Thoracic aorta (tissue), 2 donors: ENCODE results near the gene GSDME. TPM values are rescaled to one million over a fixed set of nuclear protein-coding genes. Genes with fewer than 3 reads are reported as not detected.

Experiments
- ATAC-seq: fragments of 150-250 bp; one replicate; pipeline ENCODE4 v1.8.0; 2017; ENCODE audit warnings: low read depth; ENCODE audit not compliant: insufficient number of reproducible peaks, low FRiP score
- DNase-seq: peaks from one replicate; pipeline ENCODE4 v3.0.0-alpha.2; 2020; ENCODE audit warnings: low spot score
- H3K27ac ChIP-seq, 2 donors: fragments of 200-600 bp; sonication (generic); 1 replicate in 1 of 2; 2 replicates in 1 of 2; pipeline ENCODE4 v1.5.1; 2016; ENCODE audit warnings: mild to moderate bottlenecking in 2 of 2, moderate library complexity in 2 of 2
- H3K27me3 ChIP-seq: fragments of 200-600 bp; sonication (generic); replicated peaks from 2 replicates; pipeline ENCODE4 v1.6.0; 2016; ENCODE audit warnings: mild to moderate bottlenecking; ENCODE audit not compliant: insufficient read depth
- H3K36me3 ChIP-seq: fragments of 200-600 bp; sonication (generic); one replicate; pipeline ENCODE4 v1.5.1; 2016
- H3K4me1 ChIP-seq, 2 donors: fragments of 200-600 bp; sonication (generic); 1 replicate in 1 of 2; 2 replicates in 1 of 2; pipeline versions ENCODE4 v1.5.1 to v1.6.0; 2016; ENCODE audit warnings: low read depth in 2 of 2, mild to moderate bottlenecking in 1 of 2; ENCODE audit not compliant: control insufficient read depth in 1 of 2
- H3K4me3 ChIP-seq: fragments of 200-600 bp; sonication (generic); 2 replicates; pipeline ENCODE4 v1.5.1; 2016; ENCODE audit warnings: mild to moderate bottlenecking
- H3K9me3 ChIP-seq: fragments of 200-600 bp; sonication (generic); 2 replicates; pipeline ENCODE4 v1.5.1; 2016
- CTCF ChIP-seq: fragments of 200-600 bp; sonication (generic); IDR thresholded peaks from one replicate; pipeline ENCODE4 v1.5.1; 2019; ENCODE audit warnings: antibody characterized with exemption
- total RNA-seq, 2 donors: library from RNA; depleted of rRNA; stranded (reverse); fragments of >200 nt; gene quantifications; one replicate each; pipeline versions ENCODE4 v1.1.0 to v1.2.3, GENCODE V29; 2016

GSDME gene
- total RNA-seq, 2 donors from 2014 or later = 7.3 to 21.7 TPM

GRCh38 chr7:24697416-24697815, 59.8 kb downstream of the GSDME start:
- H3K9me3 ChIP-seq = no peaks in the 10 kb centered on the region
- ATAC-seq = no peak
- no peak overlapping the region for H3K4me3 ChIP-seq
- no peaks in the 10 kb centered on the region for H3K27me3 ChIP-seq
- H3K27ac ChIP-seq = no peak overlapping the region
- TF ChIP-seq CTCF = no peak
- no peak for DNase-seq
- no peaks in the 10 kb centered on the region for H3K36me3 ChIP-seq
- H3K4me1 ChIP-seq = peaks cover 5 to 20% of the 10 kb centered on the region in 2 donors

GRCh38 chr7:24692592-24692991, 64.7 kb downstream of the GSDME start:
- no peaks in the 10 kb centered on the region for H3K9me3 ChIP-seq
- no peaks in the 10 kb centered on the region for H3K27me3 ChIP-seq
- H3K4me1 ChIP-seq = no peaks in the 10 kb centered on the region
- ATAC-seq = no peak
- no peak for DNase-seq
- no peak overlapping the region for H3K4me3 ChIP-seq
- no peak for TF ChIP-seq CTCF
- H3K27ac ChIP-seq = no peak overlapping the region
- H3K36me3 ChIP-seq = no peaks in the 10 kb centered on the region

GRCh38 chr7:24690251-24690650, 67.0 kb downstream of the GSDME start:
- DNase-seq (no peak), ATAC-seq (no peak)
- Histone ChIP-seq H3K36me3 (no peaks in the 10 kb centered on the region), H3K4me3 (no peak overlapping the region), H3K4me1 (no peaks in the 10 kb centered on the region), H3K9me3 (no peaks in the 10 kb centered on the region), H3K27me3 (no peaks in the 10 kb centered on the region), H3K27ac (no peak overlapping the region)
- no peak for TF ChIP-seq CTCF

- H3K36me3 ChIP-seq = no peaks in the 10 kb centered on the region
- H3K4me1 ChIP-seq = no peaks in the 10 kb centered on the region
- no peak for TF ChIP-seq CTCF
- no peaks in the 10 kb centered on the region for H3K9me3 ChIP-seq
- no peak for ATAC-seq
- DNase-seq = no peak
- no peak overlapping the region for H3K4me3 ChIP-seq
- H3K27ac ChIP-seq = no peak overlapping the region
- H3K27me3 ChIP-seq = no peaks in the 10 kb centered on the region
Measured at GRCh38 chr7:24685708-24686107, 71.6 kb downstream of the GSDME start.

- Histone ChIP-seq H3K9me3 (no peaks in the 10 kb centered on the region), H3K4me1 (no peaks in the 10 kb centered on the region), H3K4me3 (no peak overlapping the region), H3K27ac (no peak overlapping the region), H3K36me3 (no peaks in the 10 kb centered on the region), H3K27me3 (no peaks in the 10 kb centered on the region)
- no peak for TF ChIP-seq CTCF
- ATAC-seq (no peak), DNase-seq (no peak)
Measured at GRCh38 chr7:24670782-24671181, 86.5 kb downstream of the GSDME start.
